KG1 (cell line): ENCODE measurements around the gene KLF5.
"Not testable (repeated sequence)": the region's sequence is repeated elsewhere in the genome, so short reads cannot be mapped to it uniquely, and the experiment has no call there.

Experiments
- DNase-seq: peaks from one replicate; lab custom pipeline; 2025; lab: John Stamatoyannopoulos, UW

Gene KLF5

GRCh38 chr13:73088332-73088935 lies 29.6 kb downstream of the KLF5 start:
- no peak for DNase-seq

- DNase-seq, result no peak
Observed at GRCh38 chr13:73089213-73089612, 30.4 kb downstream of the KLF5 start.

- DNase-seq, result no peak
Observed at GRCh38 chr13:73090116-73090822, 31.5 kb downstream of the KLF5 start.

- DNase-seq, result no peak
Observed at GRCh38 chr13:73090823-73091187, 32.0 kb downstream of the KLF5 start.

- DNase-seq, result no peak
Observed at GRCh38 chr13:73092829-73093228, 34.0 kb downstream of the KLF5 start.

DNA sequence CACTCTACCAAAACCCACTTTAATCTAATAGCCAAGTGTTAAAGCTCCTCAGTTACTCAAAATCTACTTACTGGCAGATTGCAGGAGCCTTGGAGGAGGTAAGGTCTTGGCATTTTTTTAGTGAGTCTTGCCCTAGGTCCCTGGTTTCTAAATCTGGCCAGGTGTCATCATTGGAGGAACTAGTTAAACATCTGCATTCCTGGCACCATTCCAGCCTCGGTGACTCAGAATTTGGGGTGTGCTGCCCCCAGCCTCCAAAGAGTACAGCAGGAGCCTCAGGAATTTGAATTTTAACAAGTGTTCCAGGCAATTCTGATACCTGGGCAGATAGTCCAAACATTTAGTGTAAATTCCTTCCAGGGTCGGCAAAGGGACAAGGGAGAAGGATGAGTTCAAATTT lies 37.4 kb downstream of the KLF5 start:
- no peak for DNase-seq

DNA sequence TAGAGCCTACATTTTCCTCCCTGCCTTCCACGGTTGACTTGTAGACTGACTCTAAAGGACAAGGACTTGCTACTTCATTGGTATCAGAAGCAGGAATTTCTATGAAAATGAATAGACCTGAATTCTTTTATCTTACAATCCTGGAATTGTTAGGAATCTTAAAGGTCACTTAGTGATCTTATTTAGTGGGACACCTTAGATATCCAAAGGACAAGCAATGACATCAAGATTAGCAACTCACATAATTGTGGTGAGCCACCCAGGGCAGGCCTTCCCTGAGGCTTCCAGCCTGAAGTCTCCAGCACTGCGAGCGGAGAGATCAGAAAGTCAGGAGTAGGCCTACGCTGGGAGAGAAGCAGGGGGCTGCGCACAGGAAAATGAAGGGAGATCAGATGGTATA lies 37.8 kb downstream of the KLF5 start:
- DNase-seq, result no peak

GRCh38 chr13:73100781-73101180 lies 42.0 kb downstream of the KLF5 start:
- not testable (repeated sequence) for DNase-seq

GRCh38 chr13:73101351-73102007 lies 42.7 kb downstream of the KLF5 start:
- DNase-seq, result no peak

DNA sequence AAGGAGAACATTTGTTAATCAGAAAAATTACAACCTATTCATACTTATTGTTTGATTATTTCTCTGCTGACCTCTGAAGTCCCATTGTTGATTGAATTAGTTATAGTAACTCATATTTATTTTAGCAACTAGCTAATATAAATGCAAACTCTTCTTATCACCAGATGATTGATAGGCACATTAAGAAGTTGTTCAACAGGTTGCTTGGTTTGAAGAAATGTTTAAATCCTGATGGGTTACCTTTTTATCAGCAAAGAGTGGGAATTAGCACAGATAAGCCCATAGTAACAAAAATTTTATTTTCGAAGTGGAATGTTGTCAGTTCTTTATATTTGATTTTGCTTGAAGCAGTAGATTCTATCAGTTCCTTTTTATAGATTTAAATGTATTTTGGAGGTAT lies 44.4 kb downstream of the KLF5 start:
- no peak for DNase-seq

- DNase-seq, result no peak
Observed at GRCh38 chr13:73106513-73107178, 47.8 kb downstream of the KLF5 start.

DNA sequence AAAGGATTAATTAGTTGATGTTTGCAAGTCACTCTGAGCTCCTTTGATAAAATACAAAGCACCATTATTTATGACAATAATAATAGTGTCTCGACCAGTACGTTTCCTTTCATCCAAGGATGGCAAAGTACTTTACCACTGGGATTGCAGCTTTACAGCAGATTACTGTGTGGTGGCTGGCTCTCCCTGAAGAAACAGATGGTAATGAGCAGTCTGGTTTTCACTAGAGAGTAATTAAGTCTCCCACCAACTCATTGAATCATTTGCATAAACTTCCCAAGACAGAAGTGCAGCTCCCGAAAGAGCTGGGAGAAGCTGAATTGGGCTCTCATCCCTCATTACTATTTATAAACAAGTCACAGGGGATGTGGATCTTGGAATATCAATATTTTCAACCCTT lies 48.7 kb downstream of the KLF5 start:
- no peak for DNase-seq

DNA sequence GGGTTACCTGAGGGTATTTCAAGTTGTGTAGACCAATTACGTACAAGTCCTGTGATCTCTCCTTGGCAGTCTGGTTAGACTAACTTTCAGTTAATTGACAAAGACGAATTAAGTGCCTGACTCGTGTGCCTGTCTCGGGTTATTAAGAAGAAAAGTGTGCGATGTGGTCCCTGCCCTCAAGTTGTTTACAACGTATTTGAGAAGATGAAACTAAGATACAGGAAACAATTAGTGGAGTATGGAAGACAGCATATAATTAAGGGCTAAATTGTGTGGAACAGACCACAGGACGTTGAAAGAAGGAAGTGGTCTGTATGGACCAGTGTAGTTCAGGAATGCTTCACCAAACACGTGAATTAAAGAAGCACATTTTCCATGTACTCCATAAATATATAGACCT lies 49.2 kb downstream of the KLF5 start:
- no peak for DNase-seq

- DNase-seq, result no peak
Observed at GRCh38 chr13:73109288-73109899, 50.6 kb downstream of the KLF5 start.

GRCh38 chr13:73109969-73110368 lies 51.2 kb downstream of the KLF5 start:
- no peak for DNase-seq

DNA sequence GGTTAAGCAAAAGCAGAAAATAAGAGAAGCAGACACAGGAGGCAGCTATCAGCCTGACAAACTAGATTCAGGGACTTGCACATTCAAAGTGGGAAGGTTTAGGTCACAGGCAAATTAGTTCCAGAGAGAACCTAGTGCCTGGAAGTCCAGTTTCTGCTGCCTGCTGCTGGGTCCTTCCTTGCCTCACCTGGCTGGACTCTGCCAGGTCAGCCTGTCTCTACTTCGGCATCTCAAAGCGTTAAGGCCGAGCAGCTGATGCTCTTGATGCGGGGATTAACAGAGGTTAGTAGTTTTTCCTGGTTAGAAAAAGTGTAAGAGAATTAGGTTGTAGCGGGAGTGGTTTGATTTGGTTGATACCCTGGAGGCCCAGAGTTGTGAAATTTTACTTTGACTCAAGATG lies 52.0 kb downstream of the KLF5 start:
- no peak for DNase-seq

- DNase-seq, result no peak
Observed at GRCh38 chr13:73111331-73111730, 52.5 kb downstream of the KLF5 start.

- no peak for DNase-seq
Observed at GRCh38 chr13:73119612-73120011, 60.8 kb downstream of the KLF5 start.
